Measurements from ENCODE around the gene DLGAP1. TPM values are rescaled to one million over a fixed set of nuclear protein-coding genes. Genes with fewer than 3 reads are reported as not detected.

Gene DLGAP1
- total and polyA plus RNA-seq, 2 experiments from 2014 or later: 0.13 to 0.22 TPM

DNA sequence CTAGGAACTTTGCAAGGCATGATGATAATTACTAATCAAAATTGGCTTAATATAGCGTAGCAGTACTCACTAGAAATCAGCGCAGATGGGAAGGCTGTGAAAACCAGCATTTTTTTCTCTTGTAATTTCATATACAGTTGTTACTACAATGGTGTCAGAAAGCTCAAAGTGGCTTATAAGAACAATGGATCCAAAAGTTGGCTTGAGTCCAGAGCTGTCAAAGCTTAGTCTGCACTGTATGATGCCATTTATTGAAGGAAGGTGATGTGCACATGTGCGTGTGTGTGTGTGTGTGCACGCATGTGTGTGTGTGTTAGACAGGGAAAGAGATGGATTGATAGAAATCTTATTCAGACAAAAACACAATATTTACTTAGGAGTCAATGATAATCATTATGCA is 663.9 kb downstream of the DLGAP1 start:
- Histone ChIP-seq H3K9ac (no peak overlapping the region), H3K36me3 (ENCODE audit: low read depth) (no peaks in the 10 kb centered on the region), H3K4me1 (ENCODE audit: insufficient read depth) (peaks cover 24% of the 10 kb centered on the region), H3K4me2 (ENCODE audit: unreplicated experiment) (no peak overlapping the region), H3K79me2 (ENCODE audit: insufficient read depth) (no peaks in the 10 kb centered on the region), H3K9me2 (ENCODE audit: insufficient read depth) (no peaks in the 10 kb centered on the region), H2AFZ (no peak overlapping the region), H3K27me3 (replicated peaks; ENCODE audit: insufficient read depth) (no peaks in the 10 kb centered on the region), H3K27ac (no peak overlapping the region), H4K20me1 (ENCODE audit: insufficient read depth) (no peaks in the 10 kb centered on the region), H3F3A (ENCODE audit: insufficient read depth) (peaks cover 6% of the 10 kb centered on the region; the same call in 1 of the 2 replicates), H3K9me3 (ENCODE audit: low read depth) (no peaks in the 10 kb centered on the region), H3K4me3 (no peak overlapping the region)
- TF ChIP-seq EZH2 (IDR thresholded peaks at IDR 0.05; ENCODE audit: insufficient read depth, poor library complexity, severe bottlenecking) (no peak), EZH2phosphoT487 (IDR thresholded peaks at IDR 0.05; ENCODE audit: insufficient read depth, low read depth) (no peak)
- no peak for DNase-seq
- 64 to 68% methylated on average over 4 of the region's 4 CpGs for WGBS, 2 experiments (ENCODE audit: low coverage in 1 of 2, low lambda C conversion rate in 2 of 2, missing lambda C conversion rate in 2 of 2)
- in situ Hi-C loops (cut with MboI): no loop called here

GRCh38 chr18:3790703-3791102 is 664.4 kb downstream of the DLGAP1 start:
- H3K27me3 ChIP-seq (replicated peaks; ENCODE audit: insufficient read depth): no peaks in the 10 kb centered on the region
- H2AFZ ChIP-seq: no peak overlapping the region
- no peaks in the 10 kb centered on the region for H3K9me2 ChIP-seq (ENCODE audit: insufficient read depth)
- no peak overlapping the region for H3K27ac ChIP-seq
- peaks cover 24% of the 10 kb centered on the region for H3K4me1 ChIP-seq (ENCODE audit: insufficient read depth)
- H3K4me2 ChIP-seq (ENCODE audit: unreplicated experiment): no peak overlapping the region
- no peak overlapping the region for H3K9ac ChIP-seq
- no peak for DNase-seq
- in situ Hi-C loops (cut with MboI): no loop called here
- H4K20me1 ChIP-seq (ENCODE audit: insufficient read depth): no peaks in the 10 kb centered on the region
- WGBS, 2 experiments (ENCODE audit: low coverage in 1 of 2, low lambda C conversion rate in 2 of 2, missing lambda C conversion rate in 2 of 2): 51 to 57% methylated on average over 5 of the region's 5 CpGs
- no peaks in the 10 kb centered on the region for H3K36me3 ChIP-seq (ENCODE audit: low read depth)
- H3K4me3 ChIP-seq: no peak overlapping the region
- H3K79me2 ChIP-seq (ENCODE audit: insufficient read depth): no peaks in the 10 kb centered on the region
- TF ChIP-seq EZH2phosphoT487 (IDR thresholded peaks at IDR 0.05; ENCODE audit: insufficient read depth, low read depth) (no peak), EZH2 (IDR thresholded peaks at IDR 0.05; ENCODE audit: insufficient read depth, poor library complexity, severe bottlenecking) (no peak)
- peaks cover 6% of the 10 kb centered on the region; the same call in 1 of the 2 replicates for H3F3A ChIP-seq (ENCODE audit: insufficient read depth)
- H3K9me3 ChIP-seq (ENCODE audit: low read depth): no peaks in the 10 kb centered on the region

- no peak overlapping the region for H3K27ac ChIP-seq
- peaks cover 6% of the 10 kb centered on the region; the same call in 1 of the 2 replicates for H3F3A ChIP-seq (ENCODE audit: insufficient read depth)
- no peaks in the 10 kb centered on the region for H3K9me3 ChIP-seq (ENCODE audit: low read depth)
- no peak overlapping the region for H3K4me2 ChIP-seq (ENCODE audit: unreplicated experiment)
- no peaks in the 10 kb centered on the region for H3K9me2 ChIP-seq (ENCODE audit: insufficient read depth)
- H2AFZ ChIP-seq: no peak overlapping the region
- no peak overlapping the region for H3K9ac ChIP-seq
- 89 to 100% methylated on average over 1 of the region's 1 CpG for WGBS, 2 experiments (ENCODE audit: low coverage in 1 of 2, low lambda C conversion rate in 2 of 2, missing lambda C conversion rate in 2 of 2)
- peaks cover 13% of the 10 kb centered on the region for H3K4me1 ChIP-seq (ENCODE audit: insufficient read depth)
- no peaks in the 10 kb centered on the region for H4K20me1 ChIP-seq (ENCODE audit: insufficient read depth)
- in situ Hi-C loops (cut with MboI): no loop called here
- TF ChIP-seq EZH2 (IDR thresholded peaks at IDR 0.05; ENCODE audit: insufficient read depth, poor library complexity, severe bottlenecking) (no peak), EZH2phosphoT487 (IDR thresholded peaks at IDR 0.05; ENCODE audit: insufficient read depth, low read depth) (no peak)
- H3K79me2 ChIP-seq (ENCODE audit: insufficient read depth): no peaks in the 10 kb centered on the region
- H3K4me3 ChIP-seq: no peak overlapping the region
- no peaks in the 10 kb centered on the region for H3K27me3 ChIP-seq (replicated peaks; ENCODE audit: insufficient read depth)
- no peaks in the 10 kb centered on the region for H3K36me3 ChIP-seq (ENCODE audit: low read depth)
- no peak for DNase-seq
Observed at GRCh38 chr18:3789525-3789924, 665.6 kb downstream of the DLGAP1 start.

- no peaks in the 10 kb centered on the region for H4K20me1 ChIP-seq (ENCODE audit: insufficient read depth)
- no peak overlapping the region for H2AFZ ChIP-seq
- H3F3A ChIP-seq (ENCODE audit: insufficient read depth): no peaks in the 10 kb centered on the region
- no peaks in the 10 kb centered on the region for H3K27me3 ChIP-seq (replicated peaks; ENCODE audit: insufficient read depth)
- H3K79me2 ChIP-seq (ENCODE audit: insufficient read depth): no peaks in the 10 kb centered on the region
- no peak overlapping the region for H3K27ac ChIP-seq
- H3K9ac ChIP-seq: no peak overlapping the region
- 80% methylated on average over 1 of the region's 1 CpG for WGBS, 2 experiments (ENCODE audit: low coverage in 1 of 2, low lambda C conversion rate in 2 of 2, missing lambda C conversion rate in 2 of 2)
- no peak overlapping the region for H3K4me2 ChIP-seq (ENCODE audit: unreplicated experiment)
- no peak for TF ChIP-seq EZH2phosphoT487 (IDR thresholded peaks at IDR 0.05; ENCODE audit: insufficient read depth, low read depth)
- no peak for TF ChIP-seq EZH2 (IDR thresholded peaks at IDR 0.05; ENCODE audit: insufficient read depth, poor library complexity, severe bottlenecking)
- H3K36me3 ChIP-seq (ENCODE audit: low read depth): no peaks in the 10 kb centered on the region
- H3K9me3 ChIP-seq (ENCODE audit: low read depth): no peaks in the 10 kb centered on the region
- H3K4me3 ChIP-seq: no peak overlapping the region
- in situ Hi-C loops (cut with MboI): no loop called here
- DNase-seq: no peak
- H3K9me2 ChIP-seq (ENCODE audit: insufficient read depth): no peaks in the 10 kb centered on the region
- no peaks in the 10 kb centered on the region for H3K4me1 ChIP-seq (ENCODE audit: insufficient read depth)
Observed at GRCh38 chr18:3784949-3785348, 670.2 kb downstream of the DLGAP1 start.

DNA sequence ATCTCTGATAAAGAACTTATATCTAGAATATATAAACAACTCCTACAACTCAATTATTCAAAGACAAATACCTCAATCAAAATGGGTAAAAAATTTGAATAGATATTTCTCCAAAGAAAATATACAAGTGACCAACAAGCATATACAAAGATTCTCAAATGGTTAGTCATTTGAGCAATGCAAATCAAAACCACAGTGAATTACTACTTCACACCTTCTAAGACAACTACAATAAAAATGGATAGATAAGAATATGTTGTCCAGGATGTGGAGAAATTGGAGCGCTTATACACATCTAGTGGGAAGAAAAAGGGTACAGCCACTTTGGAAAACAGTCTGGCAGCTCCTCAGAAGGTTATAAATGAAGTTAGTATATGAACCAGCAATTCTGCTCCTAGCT is 672.2 kb downstream of the DLGAP1 start:
- Histone ChIP-seq H3K27me3 (replicated peaks; ENCODE audit: insufficient read depth) (no peaks in the 10 kb centered on the region), H3F3A (ENCODE audit: insufficient read depth) (no peaks in the 10 kb centered on the region), H3K79me2 (ENCODE audit: insufficient read depth) (no peaks in the 10 kb centered on the region), H3K4me1 (ENCODE audit: insufficient read depth) (no peaks in the 10 kb centered on the region), H3K9me3 (ENCODE audit: low read depth) (no peaks in the 10 kb centered on the region), H3K9me2 (ENCODE audit: insufficient read depth) (no peaks in the 10 kb centered on the region), H3K36me3 (ENCODE audit: low read depth) (no peaks in the 10 kb centered on the region), H2AFZ (no peak overlapping the region), H3K4me2 (ENCODE audit: unreplicated experiment) (no peak overlapping the region), H4K20me1 (ENCODE audit: insufficient read depth) (no peaks in the 10 kb centered on the region), H3K9ac (no peak overlapping the region), H3K27ac (no peak overlapping the region), H3K4me3 (no peak overlapping the region)
- DNase-seq: no peak
- WGBS, 2 experiments (ENCODE audit: low coverage in 1 of 2, low lambda C conversion rate in 2 of 2, missing lambda C conversion rate in 2 of 2): 89 to 91% methylated on average over 1 of the region's 1 CpG
- in situ Hi-C loops (cut with MboI): no loop called here
- TF ChIP-seq EZH2phosphoT487 (IDR thresholded peaks at IDR 0.05; ENCODE audit: insufficient read depth, low read depth) (no peak), EZH2 (IDR thresholded peaks at IDR 0.05; ENCODE audit: insufficient read depth, poor library complexity, severe bottlenecking) (no peak)
